Activated effector memory CD4-positive, alpha-beta T cell treated with Interleukin-2 at 50 U/mL for 16 hours (primary cell): Measurements from ENCODE around the gene RBM28.

Experiments used
- DNase-seq: peaks from one replicate; pipeline ENCODE4 v3.0.0-alpha.2; 2020

The RBM28 gene

DNA sequence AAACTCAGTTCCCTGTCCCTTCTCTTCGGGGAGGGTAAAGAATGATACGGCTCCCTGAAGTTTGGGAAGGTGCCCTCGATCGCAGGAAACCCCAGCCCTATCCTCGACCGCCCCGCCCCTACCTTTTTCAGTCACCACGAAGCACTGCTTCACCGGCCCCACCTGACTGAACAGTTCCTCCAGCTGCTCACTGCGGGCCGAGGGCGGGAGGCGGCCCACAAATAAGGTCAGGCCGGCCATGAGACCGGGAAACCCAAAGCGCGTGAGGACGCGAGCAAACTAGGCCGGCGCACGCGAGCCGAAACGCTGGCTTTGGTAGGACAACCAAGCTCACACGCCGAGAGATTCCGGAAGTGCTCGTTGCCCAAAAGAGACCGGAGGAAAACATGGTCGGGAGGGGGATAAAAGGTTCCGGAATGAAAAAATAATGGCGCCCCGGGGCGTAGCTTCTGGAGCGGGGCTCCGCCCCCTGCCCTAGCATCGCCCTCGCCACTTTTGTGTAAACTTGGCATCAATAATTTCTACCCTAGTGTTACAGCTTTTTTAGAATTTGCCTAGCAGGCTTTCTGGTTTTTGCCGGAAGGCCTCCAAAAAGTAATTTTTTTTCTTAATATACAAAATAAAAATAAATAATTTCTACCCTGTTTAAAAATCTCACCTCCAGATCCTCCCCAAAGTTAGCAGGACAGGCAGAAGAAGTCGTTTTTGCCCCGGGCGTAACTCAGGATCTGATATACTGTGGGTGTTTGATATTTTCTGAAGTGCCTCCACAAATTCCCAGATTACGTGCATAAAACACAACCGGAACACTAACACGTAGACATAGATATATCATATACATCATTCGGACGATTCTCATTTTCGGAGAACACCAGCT lies at the start of gene RBM28:
TSS of gene RBM28 (minus strand) at position 355 of the 877 bp plus-strand sequence. CDS start at position 240, 115 bp downstream.
- peak; percentile 84 for DNase-seq

DNA sequence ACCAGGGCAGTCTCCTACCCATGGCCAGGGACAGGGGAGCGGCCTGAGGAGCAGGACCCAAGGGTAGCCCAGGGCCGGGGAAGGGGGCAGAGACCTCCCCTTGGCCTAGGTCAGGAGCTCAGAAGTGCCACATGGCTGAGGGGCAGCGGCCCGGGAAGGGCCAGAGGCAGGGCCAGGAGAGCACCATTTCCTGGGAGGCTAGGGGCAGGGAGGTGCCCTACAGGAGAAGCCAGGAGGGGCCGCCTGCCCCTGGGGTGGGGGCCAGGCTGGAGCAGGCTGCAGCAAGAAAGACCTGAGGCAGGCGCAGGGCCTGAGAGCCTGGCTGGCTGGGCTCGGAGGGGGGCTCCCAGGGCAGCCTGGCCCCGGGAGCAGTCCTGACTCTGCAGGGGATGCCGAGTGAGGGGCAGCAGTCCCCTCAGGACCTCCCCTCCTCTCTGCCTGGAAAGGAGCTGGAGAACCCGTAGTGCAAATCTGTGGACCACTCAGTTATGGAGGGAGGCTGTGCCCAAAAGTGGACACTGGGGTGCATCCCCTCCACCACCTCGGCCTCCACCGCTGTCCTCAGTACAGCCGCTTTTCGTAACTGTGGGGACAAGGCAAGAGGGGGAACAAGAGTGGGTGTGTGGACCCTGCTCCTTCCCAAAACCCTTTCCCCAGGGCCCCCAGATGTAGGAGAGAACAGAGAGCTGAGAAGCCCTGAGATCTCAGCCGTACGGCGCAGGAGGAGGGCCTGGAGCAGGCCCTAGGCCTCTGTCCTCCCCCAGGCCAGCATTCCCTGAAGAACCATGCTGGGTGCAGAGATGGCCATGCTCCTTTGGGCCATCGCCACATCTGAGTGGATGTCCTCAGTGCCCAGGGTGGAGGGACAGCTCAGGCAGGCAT lies 49.0 kb upstream of the RBM28 start:
- no peak for DNase-seq

DNA sequence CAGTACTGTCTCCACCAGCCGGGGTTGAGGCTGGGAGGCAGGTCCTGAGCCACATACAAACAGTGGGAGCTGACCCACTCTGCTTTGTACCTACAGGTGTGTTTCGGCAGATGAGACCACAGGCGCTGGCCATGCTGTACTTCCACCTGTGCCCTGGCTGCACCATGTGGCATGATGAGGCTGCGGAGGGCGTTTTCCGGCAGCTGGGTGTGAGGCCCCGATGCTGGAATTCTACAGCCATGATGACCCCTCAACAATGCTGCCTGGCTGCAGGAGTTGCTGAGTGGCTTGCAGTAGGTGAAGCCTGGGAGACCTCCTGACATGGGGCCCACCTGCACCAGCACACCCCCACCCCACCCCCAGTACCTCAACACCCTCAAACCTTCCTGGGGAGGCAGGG lies 48.1 kb upstream of the RBM28 start:
- no peak for DNase-seq

- DNase-seq, result no peak
These were observed 47.3 kb upstream of the RBM28 start for GRCh38 chr7:128390871-128391565.

GRCh38 chr7:128389618-128390329 lies 46.1 kb upstream of the RBM28 start:
- no peak for DNase-seq

- DNase-seq, result no peak
These were observed 45.4 kb upstream of the RBM28 start for GRCh38 chr7:128389085-128389617.

DNA sequence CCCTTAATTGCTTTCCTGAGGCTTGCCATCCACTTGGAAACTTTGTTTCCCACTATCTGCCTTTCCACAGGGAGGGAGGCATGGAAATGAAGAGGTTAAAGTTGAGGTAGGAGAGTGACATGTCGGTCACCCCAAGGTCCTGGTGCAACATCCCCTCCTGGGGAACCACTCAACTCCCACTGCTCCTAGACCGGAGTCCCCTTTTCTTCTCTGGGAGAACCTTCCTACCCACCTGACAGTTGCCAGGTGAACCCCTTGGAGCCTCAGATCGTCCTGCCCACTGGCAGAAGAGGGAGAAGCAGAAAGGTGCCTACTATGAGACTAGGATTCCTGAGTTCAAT lies 44.4 kb upstream of the RBM28 start:
- no peak for DNase-seq

GRCh38 chr7:128387216-128388144 lies 43.8 kb upstream of the RBM28 start:
- DNase-seq, result peak; percentile 44

DNA sequence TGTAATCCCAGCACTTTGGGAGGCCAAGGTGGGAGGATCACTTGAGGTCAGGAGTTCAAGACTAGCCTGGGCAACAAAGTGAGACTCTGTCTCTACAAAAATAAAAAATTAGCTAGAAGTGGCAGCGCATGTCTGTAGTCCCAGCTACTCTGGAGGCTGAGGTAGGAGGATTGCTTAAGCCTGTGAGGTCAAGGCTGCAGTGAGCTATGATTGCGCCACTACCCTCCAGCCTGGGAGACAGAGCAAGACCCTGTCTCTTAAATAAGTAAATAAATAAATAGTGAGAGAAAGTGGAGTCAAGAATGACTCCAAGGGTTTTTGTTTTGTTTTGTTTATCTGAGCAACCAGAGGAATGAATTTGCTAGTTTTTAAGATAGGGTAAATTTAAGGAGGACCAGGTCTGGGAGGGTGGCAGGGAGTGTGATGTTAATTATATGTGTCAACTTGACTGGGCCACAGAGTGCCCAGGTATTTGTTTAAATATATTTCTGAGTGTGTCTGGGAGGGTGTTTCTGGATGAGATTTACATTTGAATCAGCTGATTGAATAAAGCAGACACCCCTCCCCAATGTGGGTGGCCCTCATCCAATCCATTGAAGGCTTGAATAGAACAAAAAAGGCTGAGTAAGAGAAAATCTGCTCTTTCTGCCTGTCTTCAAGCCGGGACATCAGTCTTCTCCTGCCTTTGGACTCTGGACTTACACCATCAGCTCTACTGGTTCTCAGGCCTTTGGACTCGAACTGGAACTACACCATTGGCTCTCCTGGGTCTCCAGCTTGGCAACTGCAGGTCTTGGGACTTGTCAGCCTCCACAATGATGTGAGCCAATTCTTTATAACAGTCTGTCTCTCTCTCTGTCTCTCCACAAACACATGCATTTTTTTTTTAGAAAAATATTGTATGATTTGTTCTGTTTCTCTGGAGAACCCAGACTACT lies 42.5 kb upstream of the RBM28 start:
- no peak for DNase-seq

DNA sequence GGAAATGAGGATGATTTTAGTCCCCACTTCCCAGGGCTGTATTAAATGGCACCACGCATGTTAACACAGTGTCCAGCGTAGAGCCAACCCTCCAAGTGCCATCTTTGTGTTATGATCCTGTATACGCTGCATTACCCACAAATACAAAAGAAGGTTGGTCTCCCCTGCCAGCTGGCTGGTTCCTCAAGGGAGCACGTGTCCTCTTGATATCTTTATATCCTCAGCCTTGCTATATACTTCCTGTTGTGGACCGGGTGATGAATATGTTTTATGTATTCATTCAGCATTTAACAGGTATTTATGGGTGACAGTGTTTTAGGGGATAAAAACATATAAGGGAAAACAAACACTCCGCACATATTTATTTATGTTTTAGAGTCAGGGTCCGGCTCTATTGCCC lies 41.0 kb upstream of the RBM28 start:
- no peak for DNase-seq

DNA sequence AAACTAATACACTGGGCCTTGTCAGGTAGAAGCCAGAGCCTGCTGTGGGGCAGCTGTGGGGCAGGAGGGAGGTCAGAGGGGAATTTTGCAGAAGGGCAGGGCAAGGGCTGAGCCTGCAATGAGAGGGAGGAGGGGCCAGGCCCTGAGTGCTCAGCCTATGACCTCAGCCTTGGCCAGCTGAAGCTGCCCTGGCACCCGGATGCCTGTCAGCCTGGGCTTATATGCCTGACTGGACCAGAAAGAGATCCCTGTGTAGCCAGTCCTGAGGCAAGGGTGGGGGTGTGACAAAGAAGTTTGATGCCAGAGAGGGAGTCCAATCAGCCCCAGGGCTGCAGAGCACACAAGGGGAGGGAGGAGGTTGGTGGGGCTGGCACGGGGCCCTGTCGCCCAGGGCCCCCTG lies 40.1 kb upstream of the RBM28 start:
- DNase-seq, result no peak

GRCh38 chr7:128381161-128381821 lies 37.6 kb upstream of the RBM28 start:
- DNase-seq, result no peak

- DNase-seq, result no peak
These were observed 36.9 kb upstream of the RBM28 start for GRCh38 chr7:128380483-128381106.

DNA sequence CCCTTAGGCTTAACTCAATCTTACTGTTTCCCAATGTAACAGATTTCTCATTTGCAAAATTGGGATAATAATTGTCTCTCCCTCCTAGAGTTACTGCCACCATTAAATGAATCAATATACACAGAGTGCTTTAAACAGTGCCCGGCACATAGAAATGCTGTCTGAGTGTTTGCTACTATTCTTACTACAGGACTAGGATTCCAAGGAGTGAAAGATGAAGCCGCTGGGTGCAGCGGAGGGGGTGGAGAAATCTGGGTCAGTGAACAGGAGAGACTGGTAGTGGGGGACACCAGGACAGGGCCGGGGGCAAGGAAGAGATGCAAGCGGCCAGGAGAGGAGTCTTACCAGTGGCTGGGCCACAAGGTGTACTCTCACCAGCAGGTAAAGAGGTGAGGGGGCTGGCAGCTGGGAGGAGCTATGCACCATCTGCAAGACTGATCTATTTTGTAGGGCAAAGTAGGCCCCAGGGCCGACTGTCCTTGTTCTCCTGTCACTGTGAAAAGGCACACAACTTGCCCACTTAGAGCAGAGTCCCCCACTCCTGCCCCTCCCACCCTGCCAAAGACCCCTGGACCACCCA lies 36.3 kb upstream of the RBM28 start:
- DNase-seq, result no peak

GRCh38 chr7:128378637-128379036 lies 34.9 kb upstream of the RBM28 start:
- DNase-seq, result no peak

DNA sequence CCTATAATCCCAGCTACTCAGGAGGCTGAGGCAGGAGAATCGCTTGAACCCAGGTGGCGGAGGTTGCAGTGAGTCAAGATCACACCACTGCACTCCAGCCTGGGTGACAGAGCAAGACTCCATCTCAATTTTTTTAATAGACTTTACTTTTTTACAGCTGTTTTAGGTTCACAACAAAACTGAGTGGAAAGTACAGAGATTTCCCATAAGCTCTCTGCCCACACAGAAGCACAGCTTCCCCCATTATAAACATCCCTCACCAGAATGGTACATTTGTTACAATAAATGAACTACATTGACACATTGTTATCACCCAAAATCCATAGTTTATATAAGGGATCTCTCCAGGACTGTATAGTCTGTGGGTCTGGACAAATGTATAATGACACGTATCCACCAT lies 32.4 kb upstream of the RBM28 start:
- DNase-seq, result no peak

DNA sequence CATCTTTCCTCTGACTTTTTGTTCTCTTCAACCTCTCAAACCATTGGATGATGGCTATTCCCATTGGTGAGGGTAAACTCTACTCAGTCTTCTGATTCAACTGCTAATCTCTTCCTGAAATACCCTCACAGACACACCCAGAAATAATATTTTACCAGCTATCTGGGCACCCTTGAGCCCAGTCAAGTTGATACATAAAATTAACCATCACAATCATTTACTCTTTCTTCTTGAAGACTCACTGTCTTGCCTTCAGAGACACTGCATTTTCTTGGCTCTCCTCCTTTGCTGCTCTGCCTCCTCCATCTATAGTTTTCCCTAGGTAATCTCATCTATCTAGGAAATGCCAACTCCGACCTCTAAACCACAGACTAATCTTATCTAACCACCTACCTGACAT lies 30.3 kb upstream of the RBM28 start:
- DNase-seq, result no peak

- DNase-seq, result no peak
These were observed 29.9 kb upstream of the RBM28 start for GRCh38 chr7:128373606-128374005.

DNA sequence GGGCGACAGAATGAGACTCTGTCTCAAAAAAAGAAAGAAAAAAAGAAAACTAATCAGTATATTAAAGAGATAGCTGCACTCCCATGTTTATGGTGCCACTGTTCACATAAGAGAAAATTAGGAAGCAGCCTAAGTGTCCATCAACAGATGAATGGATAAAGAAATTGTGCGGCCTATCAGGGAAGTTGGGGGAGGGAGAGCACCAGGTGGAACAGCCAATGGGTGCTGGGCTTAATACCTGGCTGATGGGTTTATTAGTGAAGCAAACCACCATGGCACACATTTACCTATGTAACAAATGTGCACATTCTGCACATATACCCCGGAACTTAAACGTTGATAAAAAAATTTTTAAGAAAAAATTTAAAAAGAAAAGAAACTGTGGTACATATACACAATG lies 26.8 kb upstream of the RBM28 start:
- DNase-seq, result no peak
